Astrocyte (in vitro differentiated cells and primary cell): ENCODE data around the gene HSD17B8. TPM values are rescaled to one million over a fixed set of nuclear protein-coding genes. Genes with fewer than 3 reads are reported as not detected.

ENCODE experiments used
- DNase-seq: peaks from one replicate; pipeline ENCODE4 v3.0.0-alpha.2; 2010; ENCODE audit warnings: low read depth
- FAIRE-seq: peaks from 2 replicates; lab custom pipeline; 2011; peaks lifted over from hg19 to GRCh38; lab: Jason Lieb, UNC
- H2AFZ ChIP-seq: 2 replicates; pipeline ENCODE4 v1.6.0; 2012; ENCODE audit warnings: low read depth, low read length, inconsistent platforms
- H3K27ac ChIP-seq: 2 replicates; pipeline ENCODE4 v1.5.1; 2011; ENCODE audit warnings: low read depth, low read length, inconsistent platforms
- H3K27me3 ChIP-seq: 2 replicates; pipeline ENCODE4 v1.6.0; 2011; ENCODE audit warnings: low read length, inconsistent platforms; ENCODE audit not compliant: insufficient read depth
- H3K36me3 ChIP-seq: 2 replicates; pipeline ENCODE4 v1.5.1; 2011; ENCODE audit warnings: low read length, inconsistent platforms; ENCODE audit not compliant: insufficient read depth
- H3K4me1 ChIP-seq: 2 replicates; pipeline ENCODE4 v1.5.1; 2011; ENCODE audit warnings: low read length, inconsistent platforms; ENCODE audit not compliant: insufficient read depth
- H3K4me2 ChIP-seq: 2 replicates; pipeline ENCODE4 v1.6.0; 2012; ENCODE audit warnings: low read length, inconsistent platforms
- H3K4me3 ChIP-seq: 2 replicates; pipeline ENCODE4 v1.5.1; 2011; ENCODE audit warnings: low read depth, mild to moderate bottlenecking, low read length, inconsistent platforms; ENCODE audit not compliant: insufficient read depth
- H3K79me2 ChIP-seq: 2 replicates; pipeline ENCODE4 v1.6.0; 2012; ENCODE audit warnings: mild to moderate bottlenecking, low read length, inconsistent platforms; ENCODE audit not compliant: insufficient read depth
- H3K9ac ChIP-seq: 2 replicates; pipeline ENCODE4 v1.6.0; 2012; ENCODE audit warnings: mild to moderate bottlenecking, low read length, inconsistent platforms
- H3K9me3 ChIP-seq: 2 replicates; pipeline ENCODE4 v1.5.1; 2012; ENCODE audit warnings: low read depth, mild to moderate bottlenecking, low read length, inconsistent platforms; ENCODE audit not compliant: insufficient read depth
- H4K20me1 ChIP-seq: 2 replicates; pipeline ENCODE4 v1.6.0; 2012; ENCODE audit warnings: low read length, inconsistent platforms; ENCODE audit not compliant: insufficient read depth
- H3K27ac Mint-ChIP-seq: one replicate; pipeline ENCODE4 v1.8.0; 2021; ENCODE audit warnings: mild to moderate bottlenecking, mixed read lengths; ENCODE audit not compliant: unreplicated experiment
- H3K27me3 Mint-ChIP-seq: one replicate; pipeline ENCODE4 v1.8.0; 2021; ENCODE audit warnings: low read depth, mixed read lengths; ENCODE audit not compliant: unreplicated experiment
- H3K36me3 Mint-ChIP-seq: one replicate; pipeline ENCODE4 v1.8.0; 2021; ENCODE audit warnings: low read depth, mixed read lengths; ENCODE audit not compliant: unreplicated experiment
- H3K4me1 Mint-ChIP-seq: one replicate; pipeline ENCODE4 v1.8.0; 2021; ENCODE audit warnings: low read depth, mixed read lengths; ENCODE audit not compliant: unreplicated experiment
- H3K4me3 Mint-ChIP-seq: one replicate; pipeline ENCODE4 v1.8.0; 2021; ENCODE audit warnings: mild to moderate bottlenecking, moderate library complexity, mixed read lengths; ENCODE audit not compliant: unreplicated experiment
- H3K9me3 Mint-ChIP-seq: one replicate; pipeline ENCODE4 v1.8.0; 2021; ENCODE audit warnings: mild to moderate bottlenecking, mixed read lengths; ENCODE audit not compliant: unreplicated experiment
- CTCF ChIP-seq: IDR thresholded peaks from 2 replicates; pipeline ENCODE4 v1.5.1; 2011; ENCODE audit warnings: low read depth, mild to moderate bottlenecking, inconsistent platforms, low read length, moderate library complexity; ENCODE audit not compliant: insufficient read depth
- EZH2 ChIP-seq: IDR thresholded peaks from 2 replicates; pipeline ENCODE4 v1.6.1; 2012; ENCODE audit warnings: mild to moderate bottlenecking, low read length, inconsistent platforms; ENCODE audit not compliant: insufficient read depth
- total RNA-seq: library from RNA; stranded (reverse); gene quantifications from 2 replicates; pipeline ENCODE4 v1.2.1, GENCODE V29; 2021

HSD17B8 gene
- total RNA-seq, 1 donor from 2014 or later, result 2.1 TPM

- no peak for FAIRE-seq
- peak overlapping the region; percentile 83 for H2AFZ ChIP-seq
Measured at GRCh38 chr6:33248643-33248931, 44.1 kb downstream of the HSD17B8 start.

DNA sequence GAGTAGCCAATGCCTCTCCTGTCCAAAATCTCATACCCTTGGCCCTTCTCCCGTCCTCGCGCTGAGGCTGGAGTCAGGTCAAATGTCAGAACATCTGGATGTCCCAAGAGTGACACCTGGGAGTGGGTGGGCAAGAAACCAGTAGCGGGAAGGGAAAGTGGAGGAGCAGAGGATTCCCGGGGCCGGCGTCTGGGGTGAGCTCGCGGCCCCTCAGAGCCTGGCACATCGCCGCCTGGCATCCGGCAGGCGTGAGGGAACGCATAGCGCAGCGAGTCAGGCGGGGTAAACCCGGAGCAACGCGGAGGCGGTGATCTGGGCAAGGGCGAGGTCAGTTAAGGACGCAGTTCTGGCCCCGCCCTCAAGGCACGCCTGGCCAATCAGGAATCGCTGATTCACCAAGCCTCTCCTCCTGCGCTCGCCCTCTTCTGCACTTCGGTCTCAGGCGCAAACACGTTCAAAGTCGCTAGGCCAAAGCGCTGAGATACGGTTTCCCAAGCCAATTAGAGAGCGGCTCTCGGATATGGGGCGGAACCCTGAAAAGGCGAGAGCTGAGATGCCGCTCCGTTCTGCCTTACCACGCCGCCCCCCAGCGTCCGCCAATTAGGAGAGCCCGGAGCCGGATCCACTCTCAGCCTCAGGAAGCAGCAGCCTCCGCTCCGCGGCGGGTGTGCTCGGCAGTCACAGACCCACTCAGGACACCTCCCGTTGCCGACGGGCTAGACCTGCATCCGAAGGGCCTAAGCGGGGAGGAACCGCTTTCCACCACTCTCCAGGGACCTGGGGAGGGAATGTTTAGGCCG, 44.7 kb downstream of the HSD17B8 start:
- Histone ChIP-seq H3K9ac (peak overlapping the region; percentile 88), H3K9me3 (no peaks in the 10 kb centered on the region), H3K4me1 (peaks cover 31% of the 10 kb centered on the region), H3K36me3 (peaks cover 6% of the 10 kb centered on the region), H3K79me2 (no peaks in the 10 kb centered on the region), H4K20me1 (peaks cover 3% of the 10 kb centered on the region), H2AFZ (peak overlapping the region; percentile 83), H3K4me2 (peak overlapping the region; percentile 99), H3K4me3 (peak overlapping the region; percentile 68), H3K27me3 (no peaks in the 10 kb centered on the region), H3K27ac (peak overlapping the region; percentile 83)
- peaks cover 26% of the 10 kb centered on the region for H3K4me1 Mint-ChIP-seq
- H3K27me3 Mint-ChIP-seq, result peaks cover 3% of the 10 kb centered on the region
- peak overlapping the region; percentile 89 for H3K27ac Mint-ChIP-seq
- peaks cover 4% of the 10 kb centered on the region for H3K9me3 Mint-ChIP-seq
- no peak for TF ChIP-seq CTCF
- TF ChIP-seq EZH2, result no peak
- peak; percentile 49 for FAIRE-seq
- peak; percentile 98 for DNase-seq
- H3K4me3 Mint-ChIP-seq, result peak overlapping the region; percentile 84
- peaks cover 8% of the 10 kb centered on the region for H3K36me3 Mint-ChIP-seq

More at GRCh38 chr6:33248643-33248931, 44.1 kb downstream of the HSD17B8 start:
- peaks cover 8% of the 10 kb centered on the region for H3K36me3 Mint-ChIP-seq
- peaks cover 3% of the 10 kb centered on the region for H3K27me3 Mint-ChIP-seq
- TF ChIP-seq CTCF (peak; percentile 9), EZH2 (no peak)
- peak overlapping the region; percentile 84 for H3K4me3 Mint-ChIP-seq
- Histone ChIP-seq H3K4me1 (peaks cover 31% of the 10 kb centered on the region), H3K9me3 (no peaks in the 10 kb centered on the region), H3K4me2 (peak overlapping the region; percentile 99), H4K20me1 (peaks cover 3% of the 10 kb centered on the region), H3K27ac (peak overlapping the region; percentile 73), H3K79me2 (no peaks in the 10 kb centered on the region), H3K4me3 (peak overlapping the region; percentile 68), H3K27me3 (no peaks in the 10 kb centered on the region), H3K9ac (peak overlapping the region; percentile 87), H3K36me3 (peaks cover 6% of the 10 kb centered on the region)
- peaks cover 26% of the 10 kb centered on the region for H3K4me1 Mint-ChIP-seq
- H3K9me3 Mint-ChIP-seq, result peaks cover 4% of the 10 kb centered on the region
- peak overlapping the region; percentile 77 for H3K27ac Mint-ChIP-seq
- peak; percentile 25 for DNase-seq
